Fibroblast of upper back skin (primary cell): ENCODE measurements around the gene VOPP1.
A peak's percentile ranks its signal among the peaks of the same experiment; 100 is the strongest.
"Not testable (repeated sequence)": the region's sequence is repeated elsewhere in the genome, so short reads cannot be mapped to it uniquely, and the experiment has no call there.

Experiments
- DNase-seq: peaks from one replicate; pipeline ENCODE4 v3.0.0-alpha.2; 2013

VOPP1 gene

GRCh38 chr7:55572378-55573233, at the start of gene VOPP1:
Gene VOPP1 (minus strand): TSS chr7:55572502. CDS start chr7:55572324, 178 bp downstream.
- peak; percentile 64 for DNase-seq

GRCh38 chr7:55618913-55619312, 46.6 kb upstream of the VOPP1 start:
- no peak for DNase-seq

GRCh38 chr7:55614365-55615064, 42.2 kb upstream of the VOPP1 start:
- not testable (repeated sequence) for DNase-seq

- not testable (repeated sequence) for DNase-seq
Measured at GRCh38 chr7:55609726-55610125, 37.4 kb upstream of the VOPP1 start.

- not testable (repeated sequence) for DNase-seq
Measured at GRCh38 chr7:55605661-55606060, 33.4 kb upstream of the VOPP1 start.

- DNase-seq: peak; percentile 26
Measured at GRCh38 chr7:55597944-55598499, 25.7 kb upstream of the VOPP1 start.

- not testable (repeated sequence) for DNase-seq
Measured at GRCh38 chr7:55597214-55597739, 25.0 kb upstream of the VOPP1 start.

GRCh38 chr7:55595511-55595910, 23.2 kb upstream of the VOPP1 start:
- DNase-seq: no peak

GRCh38 chr7:55594870-55595269, 22.6 kb upstream of the VOPP1 start:
- no peak for DNase-seq

GRCh38 chr7:55594414-55594813, 22.1 kb upstream of the VOPP1 start:
- DNase-seq: no peak

GRCh38 chr7:55593515-55594318, 21.4 kb upstream of the VOPP1 start:
- DNase-seq: peak; percentile 40

GRCh38 chr7:55593172-55593514, 20.8 kb upstream of the VOPP1 start:
- DNase-seq: no peak

- DNase-seq: no peak
Measured at GRCh38 chr7:55592492-55592891, 20.2 kb upstream of the VOPP1 start.

GRCh38 chr7:55591282-55591931, 19.1 kb upstream of the VOPP1 start:
- DNase-seq: no peak

- DNase-seq: no peak
Measured at GRCh38 chr7:55590517-55591281, 18.4 kb upstream of the VOPP1 start.

- DNase-seq: no peak
Measured at GRCh38 chr7:55589905-55590304, 17.6 kb upstream of the VOPP1 start.

GRCh38 chr7:55588976-55589604, 16.8 kb upstream of the VOPP1 start:
- DNase-seq: no peak

GRCh38 chr7:55588379-55588699, 16.0 kb upstream of the VOPP1 start:
- no peak for DNase-seq

GRCh38 chr7:55587687-55588378, 15.5 kb upstream of the VOPP1 start:
- no peak for DNase-seq

- not testable (repeated sequence) for DNase-seq
Measured at GRCh38 chr7:55582656-55583055, 10.4 kb upstream of the VOPP1 start.
